SIG-M5 (cell line): ENCODE data around the gene DLEC1.
A peak's percentile ranks its signal among the peaks of the same experiment; 100 is the strongest.
"Not testable (repeated sequence)": the region's sequence is repeated elsewhere in the genome, so short reads cannot be mapped to it uniquely, and the experiment has no call there.

ENCODE experiments used
- DNase-seq: peaks from one replicate; lab custom pipeline; 2025; lab: John Stamatoyannopoulos, UW

Gene DLEC1

DNA sequence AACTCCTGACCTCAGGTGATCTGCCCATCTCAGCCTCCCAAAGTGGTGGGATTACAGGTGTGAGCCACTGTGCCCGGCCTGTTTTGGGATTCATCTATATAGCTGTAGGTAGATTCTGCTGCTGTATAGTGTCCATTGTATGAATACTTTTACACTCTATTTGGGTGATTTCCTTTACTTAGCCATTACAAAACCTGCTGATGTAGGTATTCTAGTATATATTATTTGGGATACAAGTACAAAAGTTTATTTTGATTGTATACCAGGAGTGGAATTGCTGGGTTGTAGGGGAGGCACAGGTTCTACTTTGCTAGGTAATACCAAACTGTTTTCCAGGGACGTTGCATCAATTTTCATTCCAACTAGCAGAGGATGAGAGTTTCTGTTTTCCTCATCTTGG is 116.8 kb downstream of the DLEC1 start:
- DNase-seq = no peak

GRCh38 chr3:38157117-38157516 is 118.1 kb downstream of the DLEC1 start:
- DNase-seq = no peak

GRCh38 chr3:38157595-38157994 is 118.6 kb downstream of the DLEC1 start:
- no peak for DNase-seq

GRCh38 chr3:38158472-38158871 is 119.5 kb downstream of the DLEC1 start:
- DNase-seq = no peak

DNA sequence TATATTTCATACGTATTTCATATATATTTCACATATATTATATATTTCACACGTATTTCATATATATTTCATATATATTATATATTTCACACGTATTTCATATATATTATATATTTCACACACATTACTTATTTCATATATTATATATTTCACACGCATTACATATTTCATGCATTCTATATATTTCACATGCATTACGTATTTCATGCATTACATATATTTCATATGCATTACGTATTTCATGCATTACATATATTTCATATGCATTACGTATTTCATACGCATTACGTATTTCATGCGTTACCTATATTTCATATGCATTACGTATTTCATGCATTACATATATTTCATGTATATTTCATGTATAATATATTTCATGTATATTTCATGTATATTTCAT is 121.7 kb downstream of the DLEC1 start:
- DNase-seq = not testable (repeated sequence)

GRCh38 chr3:38163117-38163840 is 124.3 kb downstream of the DLEC1 start:
- DNase-seq = no peak

DNA sequence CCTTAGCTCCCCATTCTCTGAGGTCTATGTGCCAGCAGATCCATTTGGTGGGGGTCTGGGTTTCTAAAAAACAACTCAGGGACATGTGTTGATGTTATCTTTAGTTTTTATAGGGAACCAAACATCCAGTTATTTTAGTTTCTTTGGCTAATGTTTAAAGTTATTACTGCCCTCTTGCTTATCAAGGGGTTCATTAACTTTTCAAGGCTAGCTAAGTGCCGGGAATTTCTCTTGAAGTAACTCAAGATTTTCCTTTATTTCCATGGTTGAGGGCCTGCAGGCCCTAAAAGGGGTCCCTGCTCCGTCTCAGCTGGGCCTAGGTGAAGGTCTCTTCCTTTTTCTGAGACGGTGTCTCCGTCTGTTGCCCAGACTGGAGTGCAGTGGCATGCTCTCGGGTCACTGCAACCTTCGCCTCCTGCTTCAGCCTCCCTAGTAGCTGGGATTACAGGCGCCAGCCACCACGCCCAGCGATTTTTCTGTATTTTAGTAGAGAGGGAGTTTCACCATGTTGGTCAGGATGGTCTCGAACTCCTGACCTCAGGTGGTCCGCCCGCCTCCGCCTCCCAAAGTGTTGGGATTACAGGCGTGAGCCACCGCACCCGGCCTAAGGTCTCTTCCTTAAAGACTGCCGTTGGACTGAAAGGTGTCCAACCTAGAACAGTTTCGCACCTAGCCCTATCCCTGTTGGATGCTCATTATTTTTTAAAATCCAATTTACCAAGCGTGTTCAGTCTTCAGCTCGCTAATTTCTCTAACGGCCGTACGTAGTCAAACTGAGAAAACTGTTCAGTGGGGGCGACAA is 125.0 kb downstream of the DLEC1 start:
- no peak for DNase-seq

DNA sequence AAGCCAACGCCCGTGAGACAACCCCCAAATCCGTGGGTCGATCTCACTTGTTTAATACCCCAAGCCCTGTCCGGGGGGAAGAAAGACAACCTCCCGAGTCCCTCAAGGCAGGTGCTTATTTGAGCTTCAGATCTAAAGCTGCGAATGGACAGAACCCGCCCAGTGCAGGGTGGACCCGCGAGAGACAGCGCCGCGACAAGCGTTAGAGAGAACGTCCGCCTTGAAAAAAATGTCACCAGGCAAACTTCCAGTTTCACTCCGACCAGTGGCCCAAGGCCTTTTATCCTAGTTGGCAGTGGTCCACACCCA is 125.6 kb downstream of the DLEC1 start:
- DNase-seq = no peak

DNA sequence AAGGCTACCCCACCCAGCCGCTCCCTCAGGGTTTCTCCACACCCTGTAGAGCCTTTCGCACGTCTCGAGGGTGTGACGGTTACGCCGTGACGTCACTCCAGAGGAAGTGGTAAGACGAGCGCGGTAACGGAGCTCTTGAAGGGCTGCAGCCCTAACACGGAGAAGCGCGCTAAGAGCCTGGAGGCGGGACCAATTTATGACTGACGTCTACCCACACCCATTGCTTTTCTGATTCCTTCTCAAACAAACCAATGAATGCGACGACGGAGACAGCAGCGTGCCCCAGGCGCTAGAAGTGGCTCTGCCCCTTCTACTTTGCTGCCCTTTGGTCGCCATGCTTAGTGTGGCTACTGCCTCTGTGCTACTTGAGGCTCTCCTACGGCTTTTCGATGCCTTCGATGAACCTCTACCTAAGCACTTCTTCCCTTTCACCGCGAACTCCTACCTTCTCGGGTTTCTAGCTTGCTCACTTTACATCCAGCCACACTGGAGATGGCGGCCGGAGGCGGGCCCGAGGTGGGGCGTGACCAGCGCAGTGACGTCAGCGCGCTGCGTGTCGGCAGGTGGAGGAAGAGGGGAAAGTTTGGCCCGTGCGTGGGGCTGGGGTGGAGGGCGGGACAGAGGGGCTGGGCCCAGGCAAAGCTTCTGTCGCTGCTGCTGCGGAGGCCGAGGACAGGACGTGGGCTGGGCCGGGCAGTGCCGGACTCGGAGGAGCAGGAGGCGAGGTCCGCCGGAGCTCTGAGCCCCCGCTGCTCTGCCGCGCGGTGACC is 126.1 kb downstream of the DLEC1 start, which contains the start of gene OXSR1:
TSS of gene OXSR1 (plus strand) at position 586 of the 770 bp plus-strand sequence. CDS start 340 bp downstream, outside the sequence.
- DNase-seq = peak; percentile 100

GRCh38 chr3:38165722-38166387 is 126.8 kb downstream of the DLEC1 start:
- DNase-seq = no peak

DNA sequence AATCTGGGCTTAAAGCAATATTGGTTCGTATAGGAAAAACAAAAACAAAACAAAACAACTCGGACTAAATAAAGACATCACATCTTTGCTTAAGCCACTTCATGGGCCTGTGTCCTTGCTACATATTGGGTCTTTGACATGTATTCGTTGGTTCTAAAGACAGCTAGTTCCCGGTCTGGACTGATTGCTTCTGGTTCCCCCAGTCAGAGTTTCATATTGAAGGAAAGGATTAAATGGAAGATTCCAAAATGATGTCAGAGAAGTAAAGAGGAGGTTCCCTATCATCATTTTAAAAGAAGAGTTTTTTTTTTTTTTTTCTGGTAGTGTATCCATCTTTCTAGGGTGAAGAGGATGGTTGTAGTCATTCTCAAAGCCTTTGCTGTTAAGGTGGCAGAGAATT is 128.6 kb downstream of the DLEC1 start:
- DNase-seq = no peak

- DNase-seq = no peak
Observed at GRCh38 chr3:38168151-38169026, 129.4 kb downstream of the DLEC1 start.

DNA sequence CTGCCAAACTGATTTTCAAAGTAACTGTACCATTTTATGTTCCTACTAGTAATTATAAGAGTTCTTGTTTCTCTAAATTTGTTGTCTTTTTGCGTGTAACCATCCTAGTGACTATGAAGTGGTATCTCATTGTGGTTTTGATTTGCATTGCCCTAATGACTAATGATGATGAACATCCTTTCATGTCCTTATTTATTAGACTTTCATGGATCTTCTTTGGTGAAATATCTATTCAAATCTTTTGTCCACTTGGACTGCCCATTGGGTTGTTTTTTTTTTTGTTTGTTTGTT is 130.0 kb downstream of the DLEC1 start:
- no peak for DNase-seq

- DNase-seq = no peak
Observed at GRCh38 chr3:38170722-38171121, 131.7 kb downstream of the DLEC1 start.

DNA sequence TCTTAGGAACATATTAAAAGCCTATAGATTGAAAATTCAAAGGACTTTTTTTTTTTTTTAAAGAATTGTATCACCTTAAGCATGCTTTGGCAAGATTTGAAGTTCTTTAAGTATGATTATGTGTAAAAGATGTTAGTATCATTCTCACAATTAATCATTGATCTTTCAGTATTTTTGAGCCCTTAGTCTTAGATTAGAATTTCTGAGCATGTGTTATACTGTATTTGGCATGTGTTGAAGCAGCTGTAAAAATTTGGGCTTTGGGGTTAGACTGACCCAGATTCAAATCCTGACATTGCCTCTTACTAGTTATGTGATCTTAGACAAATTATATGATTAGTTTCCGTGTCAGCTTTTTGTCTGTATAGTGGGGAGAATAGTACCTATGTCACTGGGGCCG is 132.6 kb downstream of the DLEC1 start:
- DNase-seq = no peak
